Pericardium fibroblast (primary cell): Measurements from ENCODE around the gene ATP10B. TPM values are rescaled to one million over a fixed set of nuclear protein-coding genes. Genes with fewer than 3 reads are reported as not detected.

ENCODE experiments used
- total RNA-seq: library from RNA; depleted of rRNA; stranded (reverse); fragments of >200 nt; gene quantifications from 2 replicates; pipeline ENCODE4 v1.2.3, GENCODE V29; 2015

ATP10B gene, protein sequence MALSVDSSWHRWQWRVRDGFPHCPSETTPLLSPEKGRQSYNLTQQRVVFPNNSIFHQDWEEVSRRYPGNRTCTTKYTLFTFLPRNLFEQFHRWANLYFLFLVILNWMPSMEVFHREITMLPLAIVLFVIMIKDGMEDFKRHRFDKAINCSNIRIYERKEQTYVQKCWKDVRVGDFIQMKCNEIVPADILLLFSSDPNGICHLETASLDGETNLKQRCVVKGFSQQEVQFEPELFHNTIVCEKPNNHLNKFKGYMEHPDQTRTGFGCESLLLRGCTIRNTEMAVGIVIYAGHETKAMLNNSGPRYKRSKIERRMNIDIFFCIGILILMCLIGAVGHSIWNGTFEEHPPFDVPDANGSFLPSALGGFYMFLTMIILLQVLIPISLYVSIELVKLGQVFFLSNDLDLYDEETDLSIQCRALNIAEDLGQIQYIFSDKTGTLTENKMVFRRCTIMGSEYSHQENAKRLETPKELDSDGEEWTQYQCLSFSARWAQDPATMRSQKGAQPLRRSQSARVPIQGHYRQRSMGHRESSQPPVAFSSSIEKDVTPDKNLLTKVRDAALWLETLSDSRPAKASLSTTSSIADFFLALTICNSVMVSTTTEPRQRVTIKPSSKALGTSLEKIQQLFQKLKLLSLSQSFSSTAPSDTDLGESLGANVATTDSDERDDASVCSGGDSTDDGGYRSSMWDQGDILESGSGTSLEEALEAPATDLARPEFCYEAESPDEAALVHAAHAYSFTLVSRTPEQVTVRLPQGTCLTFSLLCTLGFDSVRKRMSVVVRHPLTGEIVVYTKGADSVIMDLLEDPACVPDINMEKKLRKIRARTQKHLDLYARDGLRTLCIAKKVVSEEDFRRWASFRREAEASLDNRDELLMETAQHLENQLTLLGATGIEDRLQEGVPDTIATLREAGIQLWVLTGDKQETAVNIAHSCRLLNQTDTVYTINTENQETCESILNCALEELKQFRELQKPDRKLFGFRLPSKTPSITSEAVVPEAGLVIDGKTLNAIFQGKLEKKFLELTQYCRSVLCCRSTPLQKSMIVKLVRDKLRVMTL (N-terminal part only)
- total RNA-seq = not detected in 2 replicates

DNA sequence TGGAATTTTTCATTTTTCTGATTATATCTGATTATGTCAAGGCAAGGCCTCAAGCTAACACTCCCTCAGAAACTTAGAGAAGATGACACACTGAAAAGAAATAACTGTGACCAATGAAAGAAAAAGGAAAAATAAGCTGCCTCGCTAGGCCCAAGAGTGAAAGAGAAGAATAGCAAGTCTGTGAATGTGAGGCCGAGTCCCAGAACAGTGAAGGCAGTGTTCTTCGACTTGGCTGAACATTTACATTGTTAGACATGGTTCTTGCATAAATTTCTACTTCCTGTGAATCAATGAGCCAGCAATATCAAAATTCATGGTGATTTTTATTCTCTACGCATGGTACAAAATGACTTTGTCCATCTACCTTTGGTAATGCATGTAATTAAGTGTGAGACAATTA lies at the start of gene ATP10B:
Gene ATP10B (minus strand): TSS at position 163 of the 400 bp plus-strand sequence. CDS start 164,137 bp downstream, outside the sequence.

